ENCODE data around the gene MTERF4. TPM values are rescaled to one million over a fixed set of nuclear protein-coding genes. Genes with fewer than 3 reads are reported as not detected.

MTERF4 gene
- total and polyA plus RNA-seq, 2 of the 8 experiments (the other 6 are each of a cell fraction or from before 2014, with no cell fraction given): 25.9 to 28.5 TPM

GRCh38 chr2:241049739-241050623 is 52.1 kb downstream of the MTERF4 start (continued):
- TF ChIP-seq CHD7 (IDR thresholded peaks at IDR 0.05; ENCODE audit: insufficient replicate concordance, low read length): no peak
- TF ChIP-seq TBP (IDR thresholded peaks at IDR 0.05; ENCODE audit: low read depth, low read length): no peak
- no peak for TF ChIP-seq EZH2 (IDR thresholded peaks at IDR 0.05; ENCODE audit: low read depth, low read length, severe bottlenecking)
- TF ChIP-seq TAF7 (optimal IDR thresholded peaks at IDR 0.05; ENCODE audit: borderline replicate concordance, low read depth, low read length): no peak
- TF ChIP-seq ATF3 (IDR thresholded peaks at IDR 0.05; ENCODE audit: insufficient read depth, low read depth, low read length): no peak
- no peak for TF ChIP-seq SUZ12 (IDR thresholded peaks at IDR 0.05; ENCODE audit: low read length)
- no peak for TF ChIP-seq E2F6 (IDR thresholded peaks at IDR 0.05)

All from H1 (cell line).